Gastroesophageal sphincter (tissue), 4 donors: ENCODE measurements around the gene HSPA14. TPM values are rescaled to one million over a fixed set of nuclear protein-coding genes. Genes with fewer than 3 reads are reported as not detected.

ENCODE experiments used
- ATAC-seq: fragments of 150-250 bp; one replicate; pipeline ENCODE4 v1.9.1; 2016; ENCODE audit warnings: mild to moderate bottlenecking, moderate library complexity
- H3K27ac ChIP-seq, 4 donors: fragments of 200-600 bp; sonication (generic) in 3 of 4; 1 replicate in 3 of 4; 2 replicates in 1 of 4; pipeline ENCODE4 v1.5.1; 2016 to 2019
- H3K27me3 ChIP-seq: fragments of 200-600 bp; sonication (generic); one replicate; pipeline ENCODE4 v1.5.1; 2019
- H3K36me3 ChIP-seq, 2 donors: fragments of 200-600 bp; sonication (generic); one replicate each; pipeline ENCODE4 v1.5.1; 2019; ENCODE audit warnings: control low read depth in 1 of 2
- H3K4me1 ChIP-seq, 3 donors: fragments of 200-600 bp; sonication (generic); 1 replicate in 2 of 3; 2 replicates in 1 of 3; pipeline ENCODE4 v1.5.1; 2016 to 2019; ENCODE audit warnings: control low read depth in 2 of 3
- H3K4me3 ChIP-seq, 2 donors: fragments of 200-600 bp; sonication (generic); one replicate each; pipeline ENCODE4 v1.5.1; 2019; ENCODE audit warnings: mild to moderate bottlenecking in 1 of 2, moderate library complexity in 1 of 2
- H3K9me3 ChIP-seq, 3 donors: fragments of 200-600 bp; sonication (generic); one replicate each; pipeline ENCODE4 v1.5.1; 2017 to 2019; ENCODE audit warnings: control low read depth in 2 of 3
- CTCF ChIP-seq, 4 experiments: fragments of 200-600 bp in 2 of 4; fragments of 450-650 bp in 2 of 4; sonication (generic) in 1 of 4; IDR thresholded peaks; one replicate each; pipeline ENCODE4 v1.5.1; 2017 to 2019; ENCODE audit warnings: antibody characterized with exemption in 4 of 4, mild to moderate bottlenecking in 2 of 4, moderate library complexity in 2 of 4
- EP300 ChIP-seq: sonication (generic); formaldehyde crosslinking; IDR thresholded peaks from one replicate; pipeline ENCODE4 v1.6.1; 2017; ENCODE audit warnings: antibody characterized with exemption, mild to moderate bottlenecking
- POLR2A ChIP-seq, 2 donors: fragments of 450-650 bp; IDR thresholded peaks; one replicate each; pipeline ENCODE4 v1.6.1; 2017; ENCODE audit warnings: antibody characterized with exemption in 2 of 2, mild to moderate bottlenecking in 2 of 2, moderate library complexity in 1 of 2
- POLR2AphosphoS5 ChIP-seq: sonication (generic); formaldehyde crosslinking; IDR thresholded peaks from one replicate; pipeline ENCODE4 v1.6.1; 2017; ENCODE audit warnings: antibody characterized with exemption
- WGBS, 2 donors: methylation state at CpG; one replicate each; pipeline ENCODE4 v1.1.5; 2018; ENCODE audit warnings: low coverage in 1 of 2; 5-methylcytosine and 5-hydroxymethylcytosine counted together
- total RNA-seq, 4 donors: library from RNA; depleted of rRNA; stranded (reverse); fragments of >200 nt; gene quantifications; one replicate each; pipeline ENCODE4 v1.1.0, GENCODE V29; 2016

The HSPA14 gene
- total RNA-seq, 4 donors from 2014 or later = 4.8 to 15.1 (median 9.9) TPM

GRCh38 chr10:14918964-14919363 lies 80.9 kb downstream of the HSPA14 start:
- Histone ChIP-seq H3K36me3 (peaks cover 4 to 94% of the 10 kb centered on the region in 2 donors), H3K27me3 (no peaks in the 10 kb centered on the region), H3K9me3 (peaks cover 0 to 25% (median 0%) of the 10 kb centered on the region in 3 donors), H3K4me3 (no peak overlapping the region), H3K4me1 (no peaks in the 10 kb centered on the region), H3K27ac (no peak overlapping the region)
- no peak for ATAC-seq
- 89 to 95% methylated on average over 3 of the region's 3 CpGs for WGBS, 2 donors
- TF ChIP-seq EP300 = no peak
- no peak for TF ChIP-seq POLR2A (IDR thresholded peaks at IDR 0.05)
- TF ChIP-seq CTCF (IDR thresholded peaks at IDR 0.05) = no peak
- TF ChIP-seq POLR2AphosphoS5 = no peak

Other genes starting within 250 kb of the HSPA14 start
- 10 to 100 TPM in 3 of 4 donors, 1 to 10 TPM in 1; 7.3 to 15.6 (median 13.3) TPM for gene FAM107B, start 63.4 kb upstream of the HSPA14 start, total RNA-seq
- gene CDNF, start 269 bp upstream of the HSPA14 start, total RNA-seq = 1 to 10 TPM in 2 of 4 donors, under 1 TPM in 1, not detected in 1; 0.81 to 6.7 (median 2.3) TPM
- 10 to 100 TPM in 3 of 4 donors, 1 to 10 TPM in 1; 8.2 to 15.5 (median 11.6) TPM for gene MSANTD7, start within 50 bp of the HSPA14 start, total RNA-seq
- gene SUV39H2, start 40.6 kb downstream of the HSPA14 start, total RNA-seq = 1 to 10 TPM; 4.4 to 6.2 (median 5.1) TPM
- gene DCLRE1C, start 115.8 kb downstream of the HSPA14 start, total RNA-seq = 10 to 100 TPM in 2 of 4 donors, 1 to 10 TPM in 2; 7.7 to 16.8 (median 11.6) TPM
- gene MEIG1, start 121.1 kb downstream of the HSPA14 start, total RNA-seq = not detected
- 10 to 100 TPM in 1 of 4 donors, 1 to 10 TPM in 2, not detected in 1; 1.1 to 14.2 (median 2.2) TPM for gene OLAH, start 205.6 kb downstream of the HSPA14 start, total RNA-seq